Right renal cortex interstitium (tissue), 3 donors: Measurements from ENCODE around the gene WDFY4. TPM values are rescaled to one million over a fixed set of nuclear protein-coding genes. Genes with fewer than 3 reads are reported as not detected.

Experiments used
- DNase-seq, 3 donors: peaks; one replicate each; pipeline ENCODE4 v3.0.0-alpha.2; 2013; ENCODE audit warnings: low read depth in 3 of 3, low spot score in 2 of 3
- polyA plus RNA-seq, 3 donors: library from polyadenylated mRNA; unstranded; fragments of 120-200 nt; gene quantifications; one replicate each; pipeline ENCODE4 v1.2.1, GENCODE V29; 2013; ENCODE audit not compliant: insufficient read length in 3 of 3

The WDFY4 gene
- polyA plus RNA-seq, 3 donors, result 1.6 to 1.9 (median 1.9) TPM

DNA sequence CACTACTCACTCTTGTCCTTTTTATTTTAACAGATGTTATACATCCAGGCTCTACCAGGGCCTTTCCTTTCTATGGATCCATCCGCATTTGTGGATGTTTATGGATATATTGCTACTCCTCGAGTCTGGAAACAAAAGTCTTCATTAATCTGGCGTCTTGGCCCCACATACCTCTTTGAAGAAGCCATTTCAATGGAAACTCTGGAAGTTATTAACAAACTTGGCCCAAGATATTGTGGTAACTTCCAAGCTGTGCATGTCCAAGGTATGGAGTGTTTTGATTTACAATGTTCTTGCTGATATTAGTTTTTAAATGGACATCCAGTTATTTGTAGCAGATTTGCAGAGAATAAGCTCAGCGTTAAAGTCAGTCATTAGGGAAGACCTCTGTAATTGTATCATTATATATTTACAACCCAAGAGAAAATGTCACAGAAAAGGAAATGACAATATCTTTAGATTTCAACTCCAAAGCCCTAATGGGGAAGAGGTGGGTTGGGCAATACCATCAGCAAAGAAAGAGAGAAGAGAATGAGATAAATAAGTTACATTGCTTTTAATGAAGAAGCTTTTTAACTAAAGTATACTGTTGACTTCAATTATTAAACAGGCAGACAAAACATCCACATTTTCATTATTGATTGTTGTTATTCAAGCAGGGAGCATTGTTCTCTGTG is 102.1 kb downstream of the WDFY4 start:
- DNase-seq, result no peak

DNA sequence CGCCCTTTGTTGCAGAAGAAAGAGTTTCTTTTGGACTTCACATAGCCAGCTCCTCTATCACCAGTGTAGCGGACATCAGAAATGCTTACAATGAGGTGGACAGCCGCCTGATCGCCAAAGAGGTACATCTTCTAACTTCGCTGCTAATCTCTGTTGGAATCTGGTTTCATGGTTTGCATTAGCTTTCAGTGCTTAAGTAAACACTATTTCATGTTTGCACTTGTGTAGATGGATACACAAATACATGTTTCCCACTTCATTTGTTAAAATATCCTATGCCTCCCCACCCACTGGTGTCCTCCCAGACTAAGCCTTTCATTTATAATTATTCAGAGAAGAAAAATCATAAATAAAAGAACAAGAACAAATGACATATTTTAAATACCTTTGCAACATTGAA is 103.9 kb downstream of the WDFY4 start:
- DNase-seq, result no peak

DNA sequence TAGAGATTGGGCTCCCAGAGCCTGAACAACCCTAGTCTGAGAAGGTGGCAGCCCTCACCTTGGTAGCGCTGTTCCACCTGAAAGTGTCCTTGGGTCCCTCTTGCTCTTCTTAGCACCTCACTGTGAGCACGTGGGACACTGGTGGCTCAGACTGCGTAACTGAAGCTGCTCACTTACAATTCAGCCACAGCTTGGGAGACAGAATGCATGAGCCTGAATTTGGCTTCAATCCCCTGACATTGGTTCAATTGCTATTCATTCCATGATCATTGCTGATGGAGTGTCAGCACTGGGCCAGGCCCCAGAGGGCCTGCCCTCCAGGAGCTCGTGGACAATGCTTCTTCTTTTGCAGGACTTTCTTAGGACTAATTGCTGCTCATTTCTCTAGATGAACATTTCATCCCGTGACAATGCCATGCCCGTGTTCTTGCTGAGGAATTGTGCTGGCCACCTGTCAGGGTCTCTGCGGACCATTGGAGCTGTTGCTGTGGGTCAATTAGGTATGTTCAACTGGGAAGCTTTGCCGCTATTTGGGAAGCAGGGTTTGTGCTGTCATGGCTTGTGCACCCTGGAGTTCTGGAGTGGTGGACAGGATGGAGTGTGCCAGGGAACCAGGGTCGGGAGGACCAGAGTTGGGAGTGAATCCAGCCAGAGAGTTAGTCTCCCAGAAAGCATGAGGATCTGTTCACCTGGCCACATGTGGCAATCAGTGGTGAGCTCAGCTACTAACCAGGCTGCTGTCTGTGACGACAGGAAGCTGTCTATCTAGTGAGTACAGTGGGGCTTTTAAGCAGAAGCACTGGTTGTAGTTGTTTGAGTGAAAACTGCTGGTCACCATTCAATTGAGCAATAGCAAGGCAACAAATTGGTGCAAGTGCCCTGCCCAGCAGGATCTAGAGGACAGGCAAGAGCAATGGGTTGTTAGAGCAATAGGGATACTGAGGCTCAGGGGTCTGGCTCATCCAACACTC is 105.1 kb downstream of the WDFY4 start:
- DNase-seq, result no peak

DNA sequence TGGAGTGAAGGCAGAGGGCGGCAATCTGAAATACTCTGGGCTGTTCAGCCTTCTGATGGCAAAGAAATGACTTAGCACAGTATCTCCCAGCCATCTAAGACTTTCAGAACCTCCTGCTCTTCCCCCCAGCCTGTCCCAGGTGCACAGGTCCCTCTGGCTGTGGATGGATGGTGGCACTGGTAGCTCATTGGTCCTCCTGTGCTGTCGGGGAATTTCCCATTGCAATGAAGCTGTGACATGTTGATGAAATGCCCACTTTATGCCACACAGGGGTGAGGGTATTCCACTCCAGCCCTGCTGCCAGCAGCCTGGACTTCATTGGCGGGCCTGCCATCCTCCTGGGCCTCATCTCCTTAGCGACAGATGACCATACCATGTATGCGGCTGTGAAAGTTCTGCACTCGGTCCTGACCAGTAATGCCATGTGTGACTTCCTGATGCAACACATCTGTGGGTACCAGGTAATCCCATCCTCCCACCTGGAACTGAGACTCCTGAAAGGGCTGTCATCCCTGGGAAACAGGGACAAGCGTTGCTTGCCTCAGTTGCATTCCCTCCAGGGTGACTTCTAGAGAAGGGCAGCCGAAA is 105.9 kb downstream of the WDFY4 start:
- DNase-seq, result no peak

DNA sequence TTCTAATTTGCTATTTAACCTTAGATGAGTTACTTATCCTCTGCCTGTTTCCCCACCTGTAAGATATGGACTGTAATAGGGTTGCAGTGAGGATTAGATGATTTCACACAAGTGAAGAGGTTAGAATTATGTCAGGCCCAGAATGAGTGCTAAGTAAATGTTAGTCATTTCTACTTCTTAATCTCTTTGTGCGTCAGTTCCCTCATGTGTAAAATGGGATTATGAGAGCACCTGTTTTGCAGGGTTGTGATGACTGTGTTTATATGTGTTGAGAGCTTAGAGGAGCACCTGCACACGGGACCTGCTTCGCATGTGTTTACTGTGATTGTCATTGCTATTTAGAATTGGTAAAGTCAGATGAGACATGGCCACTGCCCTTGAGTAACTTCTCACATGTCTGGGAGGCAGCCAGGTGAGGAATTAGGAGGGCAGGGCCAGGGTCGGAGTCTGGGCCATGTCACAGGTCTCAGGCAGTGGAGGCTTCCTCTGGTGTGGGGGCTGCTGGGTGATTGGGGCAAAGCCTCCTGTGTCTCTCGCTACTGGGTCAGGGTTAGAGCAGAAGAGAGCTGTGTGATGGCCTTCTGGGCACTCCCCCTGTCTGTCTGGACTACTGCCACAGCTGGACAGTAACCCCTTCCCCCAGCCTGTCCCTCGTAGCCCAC is 106.7 kb downstream of the WDFY4 start:
- no peak for DNase-seq

DNA sequence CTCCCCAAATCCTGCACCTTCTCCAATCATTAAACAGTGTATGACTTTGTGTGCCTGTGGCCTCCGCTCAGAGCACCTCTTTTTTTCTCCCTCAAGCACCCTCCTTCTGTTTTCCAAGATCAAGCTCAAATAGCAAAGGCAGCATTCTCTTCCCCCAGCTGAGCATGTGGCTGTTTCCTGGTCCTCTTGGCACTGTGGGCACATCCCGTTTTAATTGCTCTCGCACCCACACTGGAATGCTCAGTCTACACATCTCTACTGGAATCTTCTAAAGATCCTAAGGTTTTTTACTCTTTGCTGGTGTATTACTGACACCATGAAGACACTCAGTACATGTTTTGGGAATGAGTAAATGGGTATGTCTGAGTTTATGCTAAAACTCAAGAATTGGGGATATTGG is 107.4 kb downstream of the WDFY4 start:
- DNase-seq, result no peak

DNA sequence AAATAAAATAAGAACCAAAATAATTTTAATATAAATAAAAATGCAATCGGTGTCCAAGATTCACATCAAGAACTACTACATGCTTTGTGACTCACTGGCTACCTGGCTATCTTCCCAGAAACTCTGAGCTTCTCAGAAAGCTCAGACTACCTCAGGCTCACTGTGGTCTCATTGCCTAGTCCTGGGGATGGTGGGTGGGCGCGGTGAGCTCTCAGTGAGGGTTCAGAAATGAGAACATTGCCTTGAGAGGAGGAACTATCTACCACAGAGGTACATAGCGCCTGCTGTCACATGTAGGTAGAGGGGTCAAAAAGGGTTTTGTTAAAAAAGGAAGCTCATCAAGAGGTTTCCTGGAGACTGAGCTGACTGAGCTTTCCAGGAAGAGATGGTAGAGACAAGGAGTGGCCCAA is 108.0 kb downstream of the WDFY4 start:
- no peak for DNase-seq

DNA sequence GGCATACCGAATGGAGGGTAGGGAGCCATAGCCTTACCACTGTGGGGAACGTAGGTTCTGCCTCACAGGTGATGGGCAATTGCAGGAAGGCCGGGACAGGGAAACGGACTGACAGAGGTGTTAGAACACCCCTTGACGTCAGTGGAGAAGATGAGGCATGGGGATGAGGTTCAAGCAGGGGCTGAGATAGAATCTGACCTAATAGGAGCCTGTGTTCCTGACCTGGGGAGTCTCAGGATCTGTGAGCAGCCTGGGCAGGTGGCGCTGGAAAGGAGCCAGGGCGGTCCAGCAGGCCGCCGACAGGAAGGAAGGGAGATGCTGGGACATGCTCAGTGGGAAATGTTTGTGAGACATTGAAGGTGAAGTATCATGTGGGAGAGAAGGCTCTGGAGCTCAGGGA is 109.4 kb downstream of the WDFY4 start:
- DNase-seq, result no peak

DNA sequence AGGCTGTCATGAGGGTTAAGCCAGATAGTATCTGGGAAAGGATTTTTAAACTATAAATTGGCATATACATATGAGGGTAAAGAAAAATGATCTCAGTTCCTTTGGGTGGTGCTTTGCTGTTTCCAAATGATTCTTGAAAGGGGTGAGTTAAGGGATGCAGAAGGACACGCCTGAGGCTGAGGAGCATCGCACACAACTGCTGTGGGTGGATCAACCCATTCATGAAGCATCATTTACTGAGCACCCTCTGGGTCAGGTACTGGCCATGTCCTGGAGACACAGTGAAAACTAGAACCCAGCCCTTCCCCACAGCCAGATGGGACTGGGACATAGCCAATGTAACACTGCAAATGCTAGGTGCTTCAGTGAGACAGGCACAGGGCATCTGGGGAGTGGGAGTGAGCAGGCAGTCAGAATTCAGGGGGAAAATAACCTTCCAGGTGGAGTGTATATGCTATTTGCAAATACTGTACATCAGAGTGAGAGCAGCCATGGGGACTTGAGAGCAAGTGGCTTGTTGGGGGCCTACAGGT is 112.1 kb downstream of the WDFY4 start:
- no peak for DNase-seq

DNA sequence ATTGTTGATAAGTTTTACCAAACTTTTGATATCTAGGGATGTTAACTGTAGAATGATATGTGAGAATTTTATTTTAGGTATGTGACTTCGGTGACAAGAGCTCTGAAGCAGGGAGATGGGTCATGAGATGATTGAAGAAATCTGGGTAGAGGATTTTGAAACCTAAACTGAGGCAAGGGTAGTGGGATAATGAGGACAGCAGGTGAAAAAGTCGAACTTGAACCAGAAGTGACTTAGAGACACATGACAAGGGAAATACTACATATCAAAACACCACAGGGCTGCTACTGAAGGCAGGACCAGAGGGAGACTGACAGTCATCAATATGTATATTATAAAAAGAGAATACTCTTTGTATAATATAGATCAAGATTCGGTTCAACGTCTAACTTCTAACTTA is 113.2 kb downstream of the WDFY4 start:
- no peak for DNase-seq

DNA sequence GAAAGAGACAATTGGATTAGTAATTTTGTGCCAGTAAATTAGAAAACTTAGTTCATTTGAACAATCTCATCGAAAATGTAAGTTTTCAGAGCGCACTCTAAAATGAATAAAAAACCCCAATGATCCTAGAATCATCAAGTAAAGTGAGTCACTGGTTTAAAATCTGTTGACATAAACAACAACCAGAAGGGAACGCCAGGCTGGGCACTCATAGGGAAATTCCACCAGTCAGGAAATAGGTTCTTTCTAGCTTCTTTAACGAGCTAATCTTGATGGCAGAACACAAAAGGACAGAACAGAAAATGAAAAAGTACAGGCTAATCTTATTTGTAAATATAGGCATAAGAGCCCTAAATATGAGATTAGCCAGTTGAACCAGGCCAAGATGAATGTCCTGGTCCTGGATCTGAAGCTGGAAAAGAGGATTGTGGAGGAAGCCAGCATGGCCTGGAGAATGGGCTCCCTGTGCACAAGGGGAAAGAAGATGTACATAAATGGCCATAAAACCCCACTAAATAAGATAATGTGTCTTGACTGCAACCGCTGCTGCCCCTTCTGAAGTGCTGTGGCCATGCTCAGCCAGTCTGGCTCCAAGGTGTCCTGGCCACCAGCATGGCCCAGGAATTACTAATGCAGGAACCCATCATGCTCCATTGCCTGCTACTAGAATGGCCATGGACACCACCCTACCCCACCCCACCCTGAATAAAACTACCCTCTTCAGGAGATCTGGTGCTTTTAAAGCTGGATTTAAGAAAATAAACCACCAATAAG is 114.0 kb downstream of the WDFY4 start:
- DNase-seq, result no peak

DNA sequence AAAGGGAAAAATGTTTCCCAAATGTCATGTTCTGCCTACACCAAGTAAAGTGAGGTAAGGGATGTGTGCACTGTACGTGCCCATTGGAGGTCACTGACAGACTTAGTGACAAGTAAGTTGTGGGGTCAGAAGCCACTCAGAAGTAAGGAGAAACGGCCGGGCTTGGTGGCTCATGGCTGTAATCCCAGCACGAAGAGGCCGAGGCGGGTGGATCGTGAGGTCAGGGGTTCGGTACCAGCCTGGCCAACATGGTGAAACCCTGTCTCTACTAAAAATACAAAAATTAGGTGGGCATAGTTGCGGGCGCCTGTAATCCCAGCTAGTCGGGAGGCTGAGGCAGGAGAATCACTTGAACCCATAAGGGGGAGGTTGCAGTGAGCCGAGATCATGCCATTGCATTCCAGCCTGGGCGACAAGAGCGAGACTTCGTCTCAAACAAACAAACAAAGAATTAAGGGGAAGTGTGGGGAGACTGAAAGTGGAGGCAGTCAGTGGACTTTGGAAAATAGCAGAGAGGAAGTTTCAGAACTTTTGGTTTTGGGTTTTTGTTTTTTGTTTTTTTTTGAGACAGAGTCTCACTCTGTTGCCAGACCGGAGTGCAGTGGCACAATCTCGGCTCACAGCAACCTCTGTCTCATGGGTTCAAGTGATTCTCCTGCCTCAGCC is 114.8 kb downstream of the WDFY4 start:
- no peak for DNase-seq

DNA sequence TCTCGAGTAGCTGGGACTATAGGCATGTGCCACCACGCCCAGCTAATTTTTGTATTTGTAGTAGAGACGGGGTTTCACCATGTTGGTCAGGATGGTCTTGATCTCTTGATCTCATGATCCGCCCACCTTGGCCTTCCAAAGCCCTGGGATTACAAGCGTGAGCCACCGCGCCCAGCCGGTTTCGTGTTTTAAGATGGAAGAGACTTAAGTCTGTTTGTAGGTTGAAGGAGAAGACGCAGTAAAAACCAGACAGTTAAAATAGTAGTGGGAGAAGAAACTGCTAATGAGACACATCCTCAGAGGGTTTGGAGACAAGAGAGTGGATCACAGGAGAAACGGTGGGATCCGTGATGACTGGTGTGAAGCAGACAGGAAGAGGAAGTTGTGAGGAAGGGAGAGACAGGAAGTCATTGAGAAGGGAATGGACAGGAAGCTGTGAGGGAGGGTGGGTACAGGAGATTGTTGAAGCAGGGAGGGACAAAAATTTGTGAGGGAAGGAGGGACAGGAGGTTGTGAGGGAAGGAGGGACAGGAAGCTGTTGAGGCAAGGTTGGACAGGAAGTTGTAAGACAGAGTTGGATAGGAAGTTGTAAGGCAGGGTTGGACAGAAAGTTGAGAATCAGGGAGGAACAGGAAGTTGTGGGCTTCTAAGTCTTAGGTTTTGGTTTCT is 115.5 kb downstream of the WDFY4 start:
- DNase-seq, result no peak

DNA sequence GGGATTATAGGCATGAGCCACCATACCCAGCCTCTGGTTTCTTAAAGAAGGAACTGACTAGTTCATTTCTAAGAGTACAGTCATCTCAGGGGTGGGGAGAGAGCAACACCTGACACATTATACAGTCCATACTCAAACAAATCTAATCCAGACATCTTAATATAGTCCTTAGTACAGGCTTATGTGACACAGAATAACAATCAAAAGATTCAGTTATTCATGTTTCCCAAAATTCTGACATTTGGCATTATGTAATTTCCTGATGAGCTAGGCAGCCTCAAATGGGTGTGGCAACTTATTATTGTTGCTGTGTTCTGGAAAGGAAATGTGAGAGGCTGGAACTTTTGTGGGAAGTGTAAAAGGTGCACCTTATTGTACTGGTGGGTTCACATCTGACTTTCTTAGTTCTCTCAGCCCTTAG is 116.3 kb downstream of the WDFY4 start:
- DNase-seq, result no peak

DNA sequence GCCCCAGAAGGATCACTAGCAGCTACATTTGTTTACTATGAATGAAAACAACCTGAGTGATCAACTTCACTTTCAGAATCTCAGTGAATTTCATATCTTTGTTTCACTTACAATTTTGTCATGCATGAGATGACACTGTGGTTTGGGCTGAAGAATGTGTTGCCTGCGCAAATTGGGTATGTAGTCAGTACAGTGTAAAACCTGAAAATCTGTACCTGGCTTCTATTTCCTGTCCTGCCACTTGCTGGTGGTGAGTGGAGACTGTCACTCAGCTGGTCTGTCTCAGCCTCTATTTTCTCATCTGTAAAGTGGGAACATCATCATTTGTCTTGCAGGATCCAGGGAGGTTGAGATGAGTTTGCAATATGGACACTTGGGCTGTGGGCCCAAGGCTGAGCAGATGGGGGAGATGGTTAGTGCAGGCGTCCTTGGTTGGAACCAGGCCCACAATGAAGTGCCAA is 118.0 kb downstream of the WDFY4 start:
- DNase-seq, result no peak

DNA sequence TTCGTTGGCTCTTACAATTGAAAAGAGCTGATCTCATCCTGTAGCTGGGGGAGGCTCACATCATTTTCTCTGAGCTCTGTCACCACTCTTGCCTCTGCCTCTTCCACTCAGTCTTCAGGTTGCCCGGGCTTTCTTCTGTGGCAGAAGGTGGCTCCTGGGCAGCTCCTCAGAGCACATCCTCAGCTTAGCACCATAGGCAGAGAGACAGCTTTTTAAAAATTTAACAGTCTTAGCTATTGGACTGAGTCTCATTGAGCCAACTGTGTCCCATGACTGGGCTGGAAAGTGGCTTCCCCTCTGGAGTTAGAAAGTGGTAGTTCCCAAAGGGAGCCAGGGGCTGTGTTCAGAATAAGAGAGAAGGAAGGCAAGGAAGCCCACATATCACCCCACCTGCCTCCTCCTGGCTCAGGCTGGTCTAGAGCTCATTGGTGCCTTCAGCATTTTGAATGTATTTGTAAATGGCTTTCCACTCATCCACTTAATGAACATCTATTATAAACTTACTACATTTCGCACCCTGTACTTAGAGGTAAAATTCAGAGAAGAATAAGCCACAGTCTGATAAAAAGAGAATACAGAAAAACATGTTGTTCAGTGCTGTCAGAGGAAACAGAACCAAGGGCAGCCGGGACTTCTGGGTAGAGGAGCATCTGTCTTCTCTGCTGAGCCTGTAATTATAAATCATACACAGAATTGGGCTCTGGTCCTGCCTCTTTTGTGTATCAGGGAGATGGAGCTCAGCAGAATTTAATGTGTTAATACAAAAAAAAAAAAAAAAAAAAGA is 119.3 kb downstream of the WDFY4 start:
- DNase-seq, result no peak

DNA sequence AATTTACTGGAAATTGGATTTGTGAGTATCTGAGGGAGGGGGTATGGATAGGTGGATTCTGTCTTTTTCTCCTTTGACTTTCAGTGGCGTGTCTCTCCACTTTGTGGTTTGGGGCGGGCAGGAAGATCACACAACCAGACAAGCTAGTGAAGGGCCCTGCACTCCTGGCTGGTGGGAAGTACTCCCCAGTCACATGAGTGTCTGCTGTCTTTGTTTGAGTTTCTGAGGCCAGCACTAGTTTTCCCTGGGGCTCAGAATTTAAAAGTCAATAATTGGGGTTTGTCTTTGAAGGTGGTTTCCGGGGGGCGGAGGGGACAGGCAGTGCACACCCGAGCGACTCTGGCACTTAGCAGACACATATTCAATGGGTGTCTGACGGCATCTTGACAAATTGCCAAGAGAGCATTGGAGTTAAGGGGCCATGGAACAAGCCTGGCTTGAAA is 120.1 kb downstream of the WDFY4 start:
- no peak for DNase-seq

DNA sequence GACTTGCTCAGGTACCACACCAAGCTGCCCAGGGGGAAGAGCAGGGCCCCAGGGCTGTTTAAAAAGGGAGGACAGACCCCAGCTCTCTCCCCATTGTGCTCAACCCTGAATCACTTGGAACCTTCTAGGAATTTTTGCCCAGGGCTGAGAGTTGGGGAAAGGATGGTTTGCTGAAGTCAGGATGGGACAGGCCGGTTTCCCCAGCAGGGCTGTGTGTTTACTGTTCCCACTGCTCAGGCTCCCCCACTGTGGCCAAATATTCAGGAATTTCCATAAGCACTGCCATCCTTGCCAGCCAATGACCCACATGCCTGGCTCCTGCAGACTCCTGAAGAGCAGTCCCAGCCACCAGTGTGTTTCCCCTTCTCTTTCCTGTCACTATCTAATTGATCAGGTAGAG is 120.7 kb downstream of the WDFY4 start:
- DNase-seq, result no peak
